GM18868 (cell line): ENCODE results near the gene RPS5.
A peak's percentile ranks its signal among the peaks of the same experiment; 100 is the strongest.

Experiments used
- ATAC-seq: cut with Tn5 transposase; IDR thresholded peaks from one replicate; pipeline ENCODE4 v1.9.1; 2021; ENCODE audit warnings: mild to moderate bottlenecking, moderate library complexity; ENCODE audit not compliant: unreplicated experiment

Gene RPS5

DNA sequence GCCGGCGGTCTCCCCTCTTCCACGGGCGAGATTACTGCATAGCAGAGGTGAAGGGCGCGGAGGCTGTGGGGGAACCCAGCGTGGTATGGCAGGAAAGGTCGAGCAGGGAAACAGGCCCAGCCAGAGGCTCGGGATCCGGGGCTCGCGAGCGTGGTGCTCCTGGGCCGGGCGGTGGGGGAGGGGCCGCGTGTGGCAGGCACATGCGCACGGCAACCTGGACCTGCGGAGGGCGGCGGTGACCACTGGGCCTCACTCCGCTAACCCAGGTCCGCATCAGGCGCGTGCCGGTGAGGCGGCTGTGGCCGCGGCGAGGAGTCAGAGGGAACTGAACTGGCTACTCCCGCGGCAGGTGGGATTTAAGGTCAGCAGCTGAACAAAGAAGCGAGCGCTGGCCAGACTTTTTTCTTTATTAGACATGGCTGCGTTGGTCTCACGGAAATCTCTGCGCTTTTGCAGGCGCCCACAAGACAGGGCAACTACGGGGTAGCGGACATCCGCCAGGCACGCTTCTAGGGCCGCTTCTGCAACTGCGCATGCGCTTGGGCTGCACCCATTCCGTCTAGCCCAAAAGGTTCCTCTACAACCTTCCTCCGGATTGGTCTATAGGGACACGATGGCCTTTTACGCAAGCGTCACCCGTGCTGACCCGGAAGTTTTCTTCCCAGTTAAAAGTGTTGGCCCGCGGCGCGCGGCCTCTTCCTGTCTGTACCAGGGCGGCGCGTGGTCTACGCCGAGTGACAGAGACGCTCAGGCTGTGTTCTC lies at the start of gene RPS5:
TSS of gene RPS5 (plus strand) at position 694 of the 762 bp plus-strand sequence. CDS start 869 bp downstream, outside the sequence.
- peak; percentile 81 for ATAC-seq

DNA sequence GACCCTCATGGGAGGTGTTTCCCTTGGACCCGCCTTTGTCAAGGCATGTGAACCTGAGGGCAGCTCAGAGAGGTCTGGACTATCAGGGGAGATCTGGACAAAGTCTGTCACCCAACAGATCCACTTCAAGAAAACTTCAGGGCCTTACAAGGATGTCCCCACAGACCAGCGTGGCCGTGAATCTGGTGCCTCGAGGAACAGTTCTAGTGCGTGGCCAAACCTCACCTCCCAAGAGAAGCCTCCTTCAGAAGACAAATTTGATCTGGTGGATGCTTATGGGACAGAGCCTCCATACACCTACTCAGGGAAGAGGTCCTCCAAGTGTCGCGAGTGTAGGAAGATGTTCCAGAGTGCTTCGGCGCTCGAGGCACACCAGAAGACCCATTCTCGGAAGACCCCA lies 48.7 kb upstream of the RPS5 start:
- ATAC-seq = no peak

DNA sequence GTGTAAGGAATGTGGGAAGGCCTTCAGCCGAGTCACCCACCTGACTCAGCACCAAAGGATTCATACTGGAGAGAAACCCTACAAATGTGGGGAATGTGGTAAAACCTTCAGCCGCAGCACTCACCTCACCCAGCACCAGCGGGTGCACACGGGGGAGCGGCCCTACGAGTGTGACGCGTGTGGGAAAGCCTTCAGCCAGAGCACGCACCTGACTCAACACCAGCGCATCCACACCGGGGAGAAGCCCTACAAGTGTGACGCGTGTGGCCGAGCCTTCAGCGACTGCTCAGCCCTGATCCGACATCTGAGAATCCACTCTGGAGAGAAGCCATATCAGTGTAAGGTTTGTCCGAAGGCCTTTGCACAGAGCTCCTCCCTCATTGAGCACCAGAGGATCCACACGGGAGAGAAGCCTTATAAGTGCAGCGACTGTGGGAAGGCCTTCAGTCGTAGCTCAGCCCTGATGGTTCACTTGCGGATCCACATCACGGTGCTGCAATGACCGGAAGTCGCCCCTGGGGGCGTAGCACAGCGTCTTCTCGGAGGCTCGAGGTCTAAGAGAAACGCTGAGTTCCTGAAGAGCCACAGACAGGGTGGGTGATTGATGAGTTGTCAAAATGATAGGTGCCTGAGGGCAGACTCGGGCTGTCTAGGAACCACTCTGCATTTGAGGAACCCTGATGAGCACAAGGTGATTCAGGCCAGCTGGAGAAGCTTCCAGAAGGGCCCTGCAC lies 48.1 kb upstream of the RPS5 start:
- no peak for ATAC-seq

DNA sequence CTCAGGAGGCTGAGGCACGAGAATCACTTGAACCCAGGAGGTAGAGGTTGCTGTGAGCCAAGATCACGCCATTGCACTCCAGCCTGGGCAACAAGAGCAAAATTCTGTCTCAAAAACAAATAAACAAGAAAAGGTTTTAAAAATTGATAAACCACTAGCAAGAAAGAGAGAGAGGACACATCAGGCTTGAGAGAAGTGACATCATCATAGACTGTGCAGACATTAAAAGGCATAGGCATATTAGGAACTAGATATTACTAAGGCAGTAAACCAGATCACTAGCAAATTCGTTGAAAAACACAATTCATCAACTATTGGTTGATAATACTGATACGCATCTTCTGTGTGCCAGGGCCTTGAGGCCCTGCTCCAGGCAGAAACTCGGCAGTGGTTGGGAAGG lies 41.5 kb upstream of the RPS5 start:
- ATAC-seq = no peak

DNA sequence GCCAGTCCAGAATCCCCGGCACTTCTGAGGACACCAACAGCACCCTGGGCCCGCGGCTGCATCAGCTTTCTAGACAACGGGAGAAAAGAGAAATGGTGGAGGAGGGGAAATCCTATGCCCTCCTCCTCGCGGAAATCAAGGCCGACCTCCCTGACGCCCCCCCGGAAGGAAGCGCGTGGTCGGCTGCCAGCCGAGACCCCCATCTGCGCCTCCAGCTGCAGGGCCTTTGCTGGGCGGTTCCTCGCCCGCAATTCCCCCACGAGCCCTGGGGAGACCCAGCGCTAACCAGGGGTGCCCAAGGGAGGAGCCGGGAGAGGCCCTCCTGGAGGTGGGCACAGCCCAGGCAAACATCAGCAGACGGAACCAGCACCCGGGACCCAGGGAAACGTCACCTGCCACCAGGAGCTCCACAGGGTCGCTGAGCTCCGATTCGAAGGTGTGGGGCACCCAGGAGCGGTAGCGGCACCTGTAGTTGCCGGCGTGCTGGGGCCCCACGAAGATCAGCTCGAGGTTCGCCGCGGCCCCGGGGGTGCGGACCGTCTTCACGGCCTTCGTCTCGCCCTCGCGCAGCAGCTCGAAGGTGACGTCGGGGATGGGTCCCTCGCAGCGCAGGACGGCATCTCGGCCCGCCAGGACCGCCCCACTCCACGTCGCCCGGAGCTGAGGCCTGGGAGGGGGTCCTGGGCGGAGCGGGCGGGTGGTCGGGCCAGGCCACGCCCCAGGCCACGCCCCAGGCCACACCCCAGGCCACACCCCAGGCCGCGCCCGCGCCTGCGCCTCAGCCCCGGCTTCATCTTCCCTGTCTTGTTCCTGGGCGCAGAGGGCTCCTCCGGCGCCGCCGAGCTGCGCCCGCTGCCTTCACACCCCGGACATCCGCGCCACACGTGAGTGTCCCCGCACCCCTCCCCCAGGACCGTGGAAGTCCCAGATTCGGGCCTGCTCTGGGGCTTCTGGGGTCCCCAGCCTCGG lies 39.8 kb upstream of the RPS5 start:
- peak; percentile 88 for ATAC-seq

DNA sequence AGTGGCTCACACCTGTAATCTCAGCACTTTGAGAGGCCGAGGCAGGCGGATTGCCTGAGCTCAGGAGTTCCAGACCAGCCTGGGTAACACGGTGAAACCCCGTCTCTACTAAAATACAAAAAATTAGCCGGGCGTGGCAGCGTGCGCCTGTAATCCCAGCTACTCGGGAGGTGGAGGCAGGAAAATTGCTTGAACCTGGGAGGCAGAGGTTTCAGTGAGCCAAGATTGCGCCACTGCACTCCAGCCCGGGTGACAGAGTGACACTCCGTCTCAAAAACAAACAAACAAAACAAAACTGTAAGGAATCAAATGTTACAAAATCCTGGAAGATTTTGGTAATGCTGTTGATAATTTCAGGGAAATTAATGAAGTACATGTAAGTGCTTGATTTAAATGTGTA lies 39.0 kb upstream of the RPS5 start:
- ATAC-seq = peak; percentile 17

DNA sequence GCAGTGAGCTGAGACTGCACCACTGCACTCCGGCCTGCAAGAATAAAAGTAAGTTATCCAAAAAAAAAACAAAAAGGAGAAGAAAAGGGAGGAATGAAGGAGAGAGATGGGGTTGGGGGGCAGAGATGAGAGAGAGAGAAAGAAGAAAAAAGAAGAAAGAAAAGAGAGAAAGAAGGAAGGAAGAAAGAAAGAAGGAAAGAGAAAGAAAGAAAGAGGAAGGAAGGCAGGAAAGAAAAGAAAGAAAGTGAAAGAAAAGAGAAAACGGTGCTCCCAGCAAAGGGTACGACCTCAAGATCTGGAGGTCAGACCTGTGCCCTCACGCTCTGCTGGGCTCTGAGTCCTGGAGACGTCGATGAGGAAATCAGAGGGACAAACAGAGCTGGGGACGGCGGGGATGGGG lies 37.5 kb upstream of the RPS5 start:
- no peak for ATAC-seq

DNA sequence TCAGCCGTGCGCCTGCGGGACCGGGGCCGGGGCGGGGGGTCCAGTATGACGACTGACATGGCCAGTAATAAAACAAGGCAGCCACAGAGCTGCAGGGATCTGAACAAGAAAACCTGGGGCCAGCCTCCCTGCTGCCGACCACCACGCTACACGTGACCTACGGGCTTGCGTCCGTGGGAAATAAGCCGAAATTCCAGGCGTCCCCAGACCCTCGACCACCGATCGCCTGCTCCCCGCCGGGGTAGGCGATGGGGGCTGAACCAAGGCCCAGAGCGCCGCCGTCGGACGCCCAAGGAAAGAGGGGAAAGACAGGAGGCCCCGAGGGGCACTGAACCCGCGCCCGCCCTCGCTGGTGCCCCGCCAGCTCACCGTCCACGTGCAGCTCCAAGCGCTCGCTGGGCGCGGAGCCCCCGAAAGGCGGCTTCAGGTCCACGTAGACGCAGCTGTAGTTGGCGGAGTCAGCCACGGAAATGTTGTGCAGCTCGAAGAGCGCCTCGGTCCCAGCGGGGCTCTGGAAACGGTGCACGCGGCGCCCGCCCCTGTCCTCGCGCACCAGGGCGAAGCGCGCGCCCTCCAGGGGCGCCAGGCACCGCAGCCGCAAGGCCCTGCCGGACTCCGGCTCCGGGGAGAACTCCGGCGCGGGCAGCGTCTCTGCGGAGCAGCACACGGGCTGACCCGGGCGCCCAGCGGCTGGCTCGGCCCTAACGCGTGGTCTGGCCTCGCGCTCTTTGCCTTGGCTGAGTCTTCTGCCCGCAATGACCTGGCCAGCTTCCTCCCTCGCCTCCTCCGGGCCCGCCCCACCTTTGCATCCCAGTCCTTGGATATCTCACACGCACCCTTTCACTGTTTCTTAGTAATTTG lies 36.8 kb upstream of the RPS5 start:
- no peak for ATAC-seq

DNA sequence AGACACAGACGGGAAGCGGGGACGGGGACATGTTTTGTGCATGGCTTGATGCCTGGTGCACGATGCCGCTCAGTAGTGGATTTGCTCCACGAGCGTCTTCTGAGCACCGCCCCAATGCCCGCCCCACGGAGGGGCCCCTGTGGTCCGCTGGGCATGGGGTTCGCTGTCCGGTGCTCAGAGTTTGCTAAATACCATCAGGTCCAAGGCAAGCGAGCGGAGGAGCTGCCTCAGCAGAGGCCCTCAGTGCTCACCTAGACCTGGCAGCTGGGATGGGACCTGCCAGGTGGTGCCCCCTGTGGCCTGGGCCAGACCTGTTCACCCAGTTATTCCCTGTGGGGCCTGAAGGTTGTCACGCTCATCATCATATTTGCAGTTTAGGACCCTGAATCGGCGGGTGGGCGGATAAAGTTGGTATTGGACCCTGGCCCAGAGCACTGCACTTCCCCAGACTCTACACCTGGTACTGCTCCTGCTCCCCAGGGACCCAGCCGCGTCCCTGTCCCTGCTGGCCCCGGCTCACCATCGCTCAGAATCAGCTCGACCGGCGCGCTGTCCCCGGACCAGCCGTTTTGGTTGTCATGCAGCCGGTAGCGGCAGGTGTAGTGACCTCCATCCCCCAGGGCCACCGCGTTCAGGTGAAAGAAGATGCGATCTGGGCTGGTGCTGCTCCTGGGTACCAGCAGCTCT lies 36.1 kb upstream of the RPS5 start:
- no peak for ATAC-seq

DNA sequence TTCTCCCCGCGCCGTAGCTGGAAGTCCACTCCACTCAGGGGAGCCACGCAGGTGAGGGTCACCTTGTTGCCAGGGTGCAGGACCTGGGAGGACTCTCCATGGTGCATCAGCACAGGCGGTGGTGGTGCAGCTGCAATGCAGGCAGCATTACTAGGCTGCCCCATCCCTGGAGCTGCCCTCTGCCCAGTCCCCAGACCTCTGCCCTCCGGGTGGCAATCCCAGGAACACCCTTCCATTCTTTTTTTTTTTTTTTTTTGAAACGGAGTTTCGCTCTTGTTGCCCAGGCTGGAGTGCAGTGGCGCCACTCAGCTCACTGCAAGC lies 35.6 kb upstream of the RPS5 start:
- ATAC-seq = no peak

DNA sequence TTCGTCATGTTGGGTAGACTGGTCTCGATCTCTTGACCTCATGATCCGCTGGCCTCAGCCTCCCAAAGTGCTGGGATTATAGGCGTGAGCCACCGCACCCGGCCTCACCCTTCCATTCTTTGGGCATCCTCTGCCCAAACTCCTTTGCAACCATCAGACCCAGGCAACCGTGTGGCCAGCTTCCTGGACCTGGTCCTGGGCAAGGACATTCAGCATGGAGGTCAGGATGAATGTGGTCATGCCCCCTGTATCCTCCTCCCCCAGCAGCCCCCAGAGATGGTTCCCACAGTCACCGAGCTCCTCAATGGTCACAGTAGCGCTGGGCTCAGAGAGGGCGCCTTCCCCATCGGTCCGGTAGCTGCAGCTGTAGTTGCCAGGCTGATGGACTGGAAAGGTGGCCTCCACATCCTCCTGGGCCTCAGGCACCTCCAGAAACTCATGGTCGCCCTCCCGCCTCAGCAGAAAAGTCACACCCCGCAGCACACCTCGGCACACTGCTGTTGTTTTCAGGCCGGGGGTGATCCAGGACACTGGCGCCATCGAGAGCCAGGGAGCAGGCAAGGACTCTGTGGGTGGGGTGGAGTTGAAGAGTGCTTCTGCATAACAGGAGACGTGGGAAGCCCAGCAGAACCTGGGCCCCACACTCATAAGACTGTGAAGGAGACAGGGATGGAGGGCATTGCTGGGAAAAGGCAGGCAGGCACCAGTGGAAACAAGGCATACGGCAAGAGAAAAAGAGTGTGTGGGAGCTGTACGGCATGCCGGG lies 34.9 kb upstream of the RPS5 start:
- ATAC-seq = no peak

DNA sequence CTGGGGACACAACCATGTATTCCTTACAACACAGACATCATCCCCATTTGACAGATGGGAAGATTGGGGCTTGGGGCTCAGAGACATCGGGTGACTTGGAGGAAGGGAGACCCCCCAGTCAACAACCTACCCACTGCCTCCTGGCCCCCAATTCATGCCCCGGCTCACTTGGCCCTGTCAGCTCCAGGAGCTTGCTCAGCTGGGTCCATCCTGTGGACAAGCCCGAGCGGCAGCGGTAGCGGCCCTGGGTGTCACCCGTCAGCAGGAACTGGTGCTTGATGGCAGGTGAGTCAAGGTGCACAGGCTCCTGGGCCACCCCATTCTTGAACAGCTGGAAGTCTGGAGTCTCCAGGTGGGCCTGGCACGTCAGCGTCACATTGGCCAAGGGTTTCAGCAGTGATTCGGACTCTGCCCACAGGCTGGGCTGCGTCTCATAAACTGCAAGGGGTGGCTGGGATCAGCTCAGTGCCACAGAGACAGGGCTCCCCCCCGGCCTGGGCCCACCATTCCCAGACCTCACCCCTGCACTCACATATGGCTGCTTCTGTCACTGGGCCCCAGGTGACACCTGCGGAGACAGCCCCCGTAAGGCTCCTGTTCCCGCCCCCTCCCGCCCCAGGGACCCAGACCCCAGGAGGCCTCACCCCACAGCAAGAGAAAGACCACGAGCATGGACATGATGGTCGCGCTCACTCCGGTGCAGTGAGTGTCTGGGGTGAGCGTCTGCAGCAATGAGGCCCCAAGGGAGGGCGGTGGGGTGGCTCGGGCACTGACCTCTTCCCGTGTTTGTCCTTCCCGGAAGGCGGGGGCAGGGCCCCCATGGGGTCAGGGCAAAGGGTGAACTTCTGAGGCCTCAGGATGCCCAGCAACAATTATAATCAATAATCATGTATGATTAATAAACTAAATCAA lies 34.1 kb upstream of the RPS5 start, which contains the start of gene A1BG:
TSS of gene A1BG (minus strand) at position 733 of the 912 bp plus-strand sequence. CDS start at position 678, 55 bp downstream.
- no peak for ATAC-seq

DNA sequence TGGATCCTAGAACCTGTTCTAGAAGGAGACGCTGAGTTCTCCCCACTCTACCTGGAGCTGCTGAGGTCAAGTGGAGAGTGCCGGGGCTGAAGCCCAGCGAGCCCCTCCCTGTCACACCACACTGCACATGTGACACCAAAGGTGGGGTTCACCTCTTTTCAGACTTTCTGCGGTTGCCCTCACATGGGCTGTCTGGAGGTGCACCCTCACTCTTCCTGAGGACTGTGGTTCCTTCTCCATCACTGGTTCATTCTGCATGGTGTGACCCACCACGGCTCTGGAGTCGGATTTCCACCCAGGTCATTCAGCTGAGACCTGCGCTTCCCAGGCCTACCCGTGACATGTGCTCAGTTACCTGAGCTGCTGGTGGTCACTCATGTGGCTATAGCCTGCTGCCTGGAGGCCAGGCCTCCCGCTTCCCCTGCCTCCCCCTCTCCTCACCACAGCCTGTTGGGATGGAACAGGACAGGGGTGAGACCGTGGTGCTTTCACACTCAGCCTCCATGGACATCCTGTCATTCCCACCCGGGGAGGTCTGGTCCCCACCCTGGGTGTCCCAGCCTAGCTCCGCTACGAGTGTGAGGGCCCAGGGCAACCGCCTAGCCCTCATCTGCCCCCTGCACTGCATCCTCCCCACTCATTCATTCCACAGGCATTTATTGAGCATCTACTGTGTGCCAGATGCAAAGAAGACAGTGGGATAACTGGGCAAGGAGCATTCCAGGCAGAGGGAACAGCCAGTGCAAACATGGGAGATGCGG lies 33.2 kb upstream of the RPS5 start:
- no peak for ATAC-seq

DNA sequence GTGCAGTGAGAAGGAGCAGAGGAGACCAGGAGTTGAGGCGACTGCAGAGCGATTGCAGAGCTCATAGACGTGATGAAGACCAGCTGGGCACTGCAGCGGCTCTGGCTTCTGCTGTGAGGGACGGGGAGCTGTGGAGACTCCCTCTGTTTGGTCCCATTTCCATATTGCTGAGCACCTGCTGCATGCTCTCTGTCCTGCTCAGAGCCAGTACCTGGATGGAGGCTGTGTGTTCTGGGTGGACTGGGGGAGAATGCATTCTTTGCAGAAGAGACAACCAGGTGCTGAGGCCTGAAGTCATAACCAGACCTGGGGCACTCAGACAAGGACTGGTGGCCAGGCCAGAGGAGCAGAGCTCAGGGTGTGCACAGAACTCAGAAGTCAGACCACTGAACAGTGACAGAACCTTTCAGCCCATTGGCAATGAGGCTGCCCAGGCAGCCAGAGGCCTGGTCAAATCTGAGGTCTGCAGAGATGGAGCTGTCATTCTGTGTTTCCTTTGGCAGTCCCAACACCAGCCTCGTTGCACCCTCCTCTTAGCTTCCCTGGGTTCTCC lies 32.5 kb upstream of the RPS5 start:
- no peak for ATAC-seq

DNA sequence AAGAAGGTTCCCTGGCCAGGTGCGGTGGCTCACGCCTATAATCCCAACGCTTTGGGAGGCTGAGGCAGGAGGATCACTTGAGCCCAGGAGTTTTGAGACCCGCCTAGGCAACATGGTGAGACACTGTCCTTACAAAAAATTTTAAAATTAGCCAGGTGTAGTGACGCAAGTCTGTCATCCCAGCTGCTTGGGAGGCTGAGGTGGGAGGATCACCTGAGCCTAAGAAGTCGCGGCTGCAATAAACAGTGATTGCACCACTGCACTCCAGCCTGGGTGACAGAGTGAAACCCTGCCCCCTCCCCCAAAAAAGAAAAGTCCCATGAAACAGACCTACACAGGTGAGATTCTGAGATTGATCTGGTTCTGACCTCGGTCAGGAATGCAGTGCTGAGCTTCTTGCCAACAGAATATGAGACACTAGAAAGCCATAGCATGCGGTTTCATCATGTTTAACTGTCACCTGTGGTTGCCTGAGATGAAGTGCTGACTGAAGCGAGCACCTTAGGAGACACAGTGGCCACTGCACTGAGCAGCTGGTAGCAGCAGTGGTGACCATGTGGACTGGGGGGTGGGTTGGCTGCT lies 31.8 kb upstream of the RPS5 start:
- ATAC-seq = no peak

DNA sequence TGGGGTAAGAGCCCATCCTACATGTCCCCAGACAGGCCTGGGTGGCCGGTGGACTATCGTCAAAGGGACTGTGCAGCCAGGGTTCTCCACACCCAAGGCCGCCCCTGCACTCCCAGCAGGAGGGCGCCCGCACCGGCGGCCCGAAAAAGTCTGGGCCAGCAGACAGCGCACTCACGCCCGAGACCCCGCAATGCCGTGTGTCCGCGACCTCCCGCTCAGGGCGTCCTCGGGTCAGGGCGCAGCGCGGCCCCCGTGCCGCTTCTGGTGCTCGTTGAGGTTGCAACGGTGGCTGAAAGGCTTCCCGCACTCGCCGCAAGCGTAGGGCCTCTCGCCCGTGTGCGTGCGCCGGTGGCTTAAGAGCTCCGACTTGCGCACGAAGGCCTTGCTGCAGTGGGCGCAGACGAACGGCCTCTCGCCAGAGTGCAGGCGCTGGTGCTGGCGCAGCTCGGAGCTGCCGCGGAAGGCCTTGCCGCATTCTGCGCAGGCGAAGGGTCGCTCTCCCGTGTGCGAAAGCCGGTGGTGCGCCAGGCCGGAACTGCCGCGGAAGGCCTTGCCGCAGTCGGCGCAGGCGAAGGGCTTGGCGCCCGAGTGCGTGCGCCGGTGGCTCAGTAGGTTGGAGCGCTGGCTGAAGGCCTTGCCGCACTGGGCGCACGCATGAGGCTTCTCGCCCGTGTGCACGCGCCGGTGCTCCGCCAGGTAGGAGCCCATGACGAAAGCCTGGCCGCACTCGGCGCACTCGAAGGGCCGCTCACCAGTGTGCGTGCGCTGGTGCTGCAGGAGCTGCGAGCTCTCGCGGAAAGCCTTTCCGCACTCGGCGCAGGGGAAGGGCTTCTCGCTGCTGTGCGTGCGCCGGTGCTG lies 30.9 kb upstream of the RPS5 start:
- ATAC-seq = no peak
